Activated CD4-positive, alpha-beta T cell treated with anti-CD3 and anti-CD28 coated beads, Interleukin-2, Interleukin-6, amounts not matched to agents 100 ng/mL and 50 ng/mL, durations not matched to agents 16 hours and 8 hours (primary cell): ENCODE results near the gene PJA1.

Experiments used
- DNase-seq: peaks from one replicate; pipeline ENCODE4 v3.0.0-alpha.2; 2020

PJA1 gene

GRCh38 chrX:69140837-69141236 lies 24.4 kb downstream of the PJA1 start:
- DNase-seq: no peak

- DNase-seq: no peak
These were observed 25.7 kb downstream of the PJA1 start for GRCh38 chrX:69139516-69139915.

GRCh38 chrX:69138512-69138911 lies 26.7 kb downstream of the PJA1 start:
- no peak for DNase-seq

GRCh38 chrX:69138118-69138390 lies 27.2 kb downstream of the PJA1 start:
- DNase-seq: no peak

- no peak for DNase-seq
These were observed 27.7 kb downstream of the PJA1 start for GRCh38 chrX:69137371-69138117.

- no peak for DNase-seq
These were observed 28.5 kb downstream of the PJA1 start for GRCh38 chrX:69136546-69137331.

GRCh38 chrX:69133921-69134542 lies 31.2 kb downstream of the PJA1 start:
- DNase-seq: no peak

GRCh38 chrX:69131886-69132285 lies 33.4 kb downstream of the PJA1 start:
- DNase-seq: no peak

GRCh38 chrX:69130439-69130838 lies 34.8 kb downstream of the PJA1 start:
- DNase-seq: no peak

GRCh38 chrX:69128588-69128987 lies 36.7 kb downstream of the PJA1 start:
- no peak for DNase-seq

- DNase-seq: no peak
These were observed 37.8 kb downstream of the PJA1 start for GRCh38 chrX:69127466-69127865.

- no peak for DNase-seq
These were observed 38.6 kb downstream of the PJA1 start for GRCh38 chrX:69126642-69127041.

GRCh38 chrX:69125094-69125493 lies 40.2 kb downstream of the PJA1 start:
- no peak for DNase-seq

GRCh38 chrX:69124108-69124507 lies 41.1 kb downstream of the PJA1 start:
- DNase-seq: no peak

- no peak for DNase-seq
These were observed 41.8 kb downstream of the PJA1 start for GRCh38 chrX:69123481-69123880.

- no peak for DNase-seq
These were observed 43.8 kb downstream of the PJA1 start for GRCh38 chrX:69121321-69122000.

GRCh38 chrX:69120476-69120875 lies 44.8 kb downstream of the PJA1 start:
- no peak for DNase-seq

GRCh38 chrX:69119122-69119521 lies 46.1 kb downstream of the PJA1 start:
- no peak for DNase-seq

GRCh38 chrX:69117876-69118526 lies 47.3 kb downstream of the PJA1 start:
- DNase-seq: no peak

- DNase-seq: no peak
These were observed 49.2 kb downstream of the PJA1 start for GRCh38 chrX:69116077-69116476.

GRCh38 chrX:69113723-69114122 lies 51.5 kb downstream of the PJA1 start:
- DNase-seq: no peak
